SK-N-SH (cell line): Measurements from ENCODE around the gene ABCC2. TPM values are rescaled to one million over a fixed set of nuclear protein-coding genes. Genes with fewer than 3 reads are reported as not detected.

Source experiments
- CTCF ChIA-PET: fragments of 300-600, 350-600 bp; formaldehyde crosslinking; extraction: SDS; loops from one replicate; lab custom pipeline; 2021; lab: Yijun Ruan, JAX
- POLR2A ChIA-PET: fragments of 350-600 bp; sonication (Branson Sonifier 250); formaldehyde crosslinking; extraction: SDS; loops from one replicate; lab custom pipeline; 2020; ENCODE audit warnings: antibody characterized with exemption, inconsistent platforms; lab: Yijun Ruan, JAX
- DNase-seq: peaks from one replicate; pipeline ENCODE4 v3.0.0; 2012
- H2AFZ ChIP-seq: fragments of 200-600 bp; sonication (generic); 2 replicates; pipeline ENCODE4 v1.8.1; 2016; ENCODE audit warnings: antibody characterized with exemption, mild to moderate bottlenecking, low read depth
- H3F3A ChIP-seq: fragments of 200-600 bp; sonication (generic); replicated peaks from 2 replicates; pipeline ENCODE3; 2016; ENCODE audit warnings: antibody characterized with exemption, mild to moderate bottlenecking; ENCODE audit not compliant: insufficient read depth
- H3K27ac ChIP-seq, 2 experiments: fragments of 200-500 bp in 1 of 2; fragments of 200-600 bp in 1 of 2; sonication (Bioruptor generic) in 1 of 2; sonication (generic), shearing (Covaris generic) in 1 of 2; 2 replicates each; pipeline versions ENCODE4 v1.5.1 to v1.6.1; 2014 to 2016; ENCODE audit warnings: low read depth in 2 of 2, inconsistent platforms in 1 of 2, low read length in 1 of 2, mild to moderate bottlenecking in 1 of 2, mixed read lengths in 1 of 2
- H3K27me3 ChIP-seq: fragments of 200-600 bp; sonication (generic), shearing (Covaris generic); 2 replicates; pipeline ENCODE4 v1.6.1; 2016; ENCODE audit warnings: mixed run types; ENCODE audit not compliant: insufficient read depth
- H3K36me3 ChIP-seq, 2 experiments: fragments of 200-500 bp in 1 of 2; fragments of 200-600 bp in 1 of 2; sonication (Bioruptor generic) in 1 of 2; sonication (generic) in 1 of 2; replicated peaks in 1 of 2; 2 replicates each; pipeline versions ENCODE3 to v1.5.1; 2014 to 2016; ENCODE audit warnings: low read length in 1 of 2, mild to moderate bottlenecking in 1 of 2; ENCODE audit not compliant: insufficient read depth in 2 of 2, control insufficient read depth in 1 of 2
- H3K4me1 ChIP-seq, 2 experiments: fragments of 200-500 bp in 1 of 2; fragments of 200-600 bp in 1 of 2; sonication (Bioruptor generic) in 1 of 2; sonication (generic), shearing (Covaris generic) in 1 of 2; 2 replicates each; pipeline versions ENCODE4 v1.5.1 to v1.6.1; 2014 to 2016; ENCODE audit warnings: low read depth in 1 of 2, low read length in 1 of 2, mixed run types in 1 of 2; ENCODE audit not compliant: insufficient read depth in 2 of 2, control insufficient read depth in 1 of 2
- H3K4me2 ChIP-seq: fragments of 200-600 bp; sonication (generic), shearing (Covaris generic); 2 replicates; pipeline ENCODE4 v1.6.1; 2017; ENCODE audit warnings: mixed run types
- H3K4me3 ChIP-seq, 2 experiments: fragments of 200-500 bp in 1 of 2; fragments of 200-600 bp in 1 of 2; sonication (Bioruptor generic) in 1 of 2; sonication (generic), shearing (Covaris generic) in 1 of 2; 2 replicates each; pipeline versions ENCODE4 v1.5.1 to v1.8.1; 2014 to 2016; ENCODE audit warnings: low read depth in 2 of 2, inconsistent platforms in 1 of 2, low read length in 1 of 2, mild to moderate bottlenecking in 1 of 2, mixed read lengths in 1 of 2, moderate library complexity in 1 of 2
- H3K79me2 ChIP-seq: fragments of 200-600 bp; sonication (generic); 2 replicates; pipeline ENCODE4 v1.8.1; 2017; ENCODE audit warnings: mild to moderate bottlenecking; ENCODE audit not compliant: insufficient read depth
- H3K9ac ChIP-seq: fragments of 200-600 bp; sonication (generic); 2 replicates; pipeline ENCODE4 v1.6.1; 2017; ENCODE audit warnings: mixed run types
- H3K9me2 ChIP-seq: fragments of 200-600 bp; sonication (generic); 2 replicates; pipeline ENCODE4 v1.6.1; 2017; ENCODE audit warnings: mixed run types
- H3K9me3 ChIP-seq: fragments of 200-600 bp; sonication (generic); 2 replicates; pipeline ENCODE4 v1.6.1; 2017; ENCODE audit warnings: mixed run types, mild to moderate bottlenecking, moderate library complexity
- H4K20me1 ChIP-seq: fragments of 200-600 bp; sonication (generic); 2 replicates; pipeline ENCODE4 v1.6.1; 2017; ENCODE audit warnings: mild to moderate bottlenecking, mixed run types; ENCODE audit not compliant: insufficient read depth
- CHD2 ChIP-seq: fragments of 150-350 bp; IDR thresholded peaks from 2 replicates; pipeline ENCODE4 v1.6.1; 2018; ENCODE audit warnings: low read length; ENCODE audit not compliant: partially characterized antibody
- CTCF ChIP-seq: fragments of 200-600 bp; sonication (generic); IDR thresholded peaks from 2 replicates; pipeline ENCODE4 v1.6.1; 2017; ENCODE audit warnings: antibody characterized with exemption, mild to moderate bottlenecking, moderate library complexity
- ELF1 ChIP-seq: IDR thresholded peaks from 2 replicates; pipeline ENCODE4 v1.4.0; 2012
- FOXJ3 ChIP-seq: sonication (generic); formaldehyde crosslinking; IDR thresholded peaks from 2 replicates; pipeline ENCODE4 v1.5.1; 2020; ENCODE audit warnings: mild to moderate bottlenecking, missing genetic modification reagents
- FOXM1 ChIP-seq: IDR thresholded peaks from 2 replicates; pipeline ENCODE4 v1.4.0; 2012; ENCODE audit warnings: low read depth, mild to moderate bottlenecking
- GATA2 ChIP-seq: sonication (generic); formaldehyde crosslinking; IDR thresholded peaks from 2 replicates; pipeline ENCODE4 v1.5.0; 2020; ENCODE audit warnings: mild to moderate bottlenecking, missing genetic modification reagents
- NRF1 ChIP-seq: IDR thresholded peaks from 2 replicates; pipeline ENCODE4 v1.6.1; 2012; ENCODE audit warnings: low read depth, mild to moderate bottlenecking, low read length
- PBX3 ChIP-seq: IDR thresholded peaks from 2 replicates; pipeline ENCODE4; 2012
- POLR2AphosphoS5 ChIP-seq: IDR thresholded peaks from 2 replicates; pipeline ENCODE4 v1.6.1; 2012; ENCODE audit warnings: low read depth, low read length
- RAD21 ChIP-seq: IDR thresholded peaks from 2 replicates; pipeline ENCODE4 v1.6.1; 2012; ENCODE audit warnings: mild to moderate bottlenecking, low read length
- RFX5 ChIP-seq: IDR thresholded peaks from 2 replicates; pipeline ENCODE4 v1.6.1; 2012; ENCODE audit warnings: mild to moderate bottlenecking, improper control_type of control experiment, low read length
- SMC3 ChIP-seq: IDR thresholded peaks from 2 replicates; pipeline ENCODE4 v1.6.1; 2012; ENCODE audit warnings: low read depth, low read length, improper control_type of control experiment
- TCF12 ChIP-seq: IDR thresholded peaks from 2 replicates; pipeline ENCODE4 v1.4.0; 2012
- TEAD4 ChIP-seq: IDR thresholded peaks from 2 replicates; pipeline ENCODE4 v1.4.0; 2012; ENCODE audit warnings: mild to moderate bottlenecking, borderline replicate concordance; ENCODE audit not compliant: insufficient read depth
- USF1 ChIP-seq: IDR thresholded peaks from 2 replicates; pipeline ENCODE4 v1.4.0; 2012; ENCODE audit warnings: low read depth, borderline replicate concordance
- USF2 ChIP-seq: fragments of 150-350 bp; IDR thresholded peaks from 2 replicates; pipeline ENCODE4 v1.6.1; 2017; ENCODE audit warnings: antibody characterized with exemption, low read length, low read depth, borderline replicate concordance
- YY1 ChIP-seq: IDR thresholded peaks from 2 replicates; pipeline ENCODE4 v1.4.0; 2012; ENCODE audit warnings: low read depth, mild to moderate bottlenecking
- ZBTB33 ChIP-seq: IDR thresholded peaks from 2 replicates; pipeline ENCODE4 v1.4.0; 2012; ENCODE audit warnings: low read depth, borderline replicate concordance
- WGBS: methylation state at CpG from one replicate; pipeline ENCODE4 v1.1.6; 2017; ENCODE audit warnings: low lambda C conversion rate; 5-methylcytosine and 5-hydroxymethylcytosine counted together
- polyA plus RNA-seq, 3 experiments: library from polyadenylated mRNA; depleted of rRNA; stranded (reverse); fragments of >200 nt; gene quantifications; 2 replicates each; pipeline ENCODE4 v1.2.3, GENCODE V29; 2012

ABCC2 gene
- polyA plus RNA-seq, 1 of the 3 experiments (the other 2 are of a cell fraction) = 0.48 TPM

GRCh38 chr10:99791831-99792230, 9.4 kb downstream of the ABCC2 start:
- no peaks in the 10 kb centered on the region for H3F3A ChIP-seq
- H3K36me3 ChIP-seq = no peaks in the 10 kb centered on the region
- TF ChIP-seq SMC3 (no peak), ZBTB33 (no peak), CTCF (no peak), ELF1 (no peak), PBX3 (no peak), RFX5 (no peak), RAD21 (no peak), FOXJ3 (CRISPR knock-in tag) (no peak), CHD2 (no peak)
- TF ChIP-seq, all 33 proteins: peak for 0
- 85% methylated on average over 3 of the region's 3 CpGs for WGBS
- CTCF ChIA-PET = interaction anchor here (1.0 kb wide), 1 partner anchor 54 kb away, joined by 3 read pairs; no protein-coding TSS in a partner anchor
- H3K9ac ChIP-seq = no peak overlapping the region
- no peak overlapping the region for H2AFZ ChIP-seq
- 0 out of 4 replicates have a peak, but pooled peaks cover 0 to 4% of the 10 kb centered on the region in 2 experiments for H3K4me1 ChIP-seq
- no peaks in the 10 kb centered on the region for H3K79me2 ChIP-seq
- H4K20me1 ChIP-seq = no peaks in the 10 kb centered on the region
- no peaks in the 10 kb centered on the region for H3K27me3 ChIP-seq
- no peaks in the 10 kb centered on the region for H3K9me3 ChIP-seq
- POLR2A ChIA-PET = no interaction called here
- no peak overlapping the region for H3K27ac ChIP-seq
- DNase-seq = no peak
- no peak overlapping the region for H3K4me2 ChIP-seq
- H3K9me2 ChIP-seq = no peaks in the 10 kb centered on the region
- H3K4me3 ChIP-seq = no peak overlapping the region

- no peaks in the 10 kb centered on the region for H4K20me1 ChIP-seq
- no peaks in the 10 kb centered on the region for H3K9me3 ChIP-seq
- no peaks in the 10 kb centered on the region for H3K27me3 ChIP-seq
- no peak overlapping the region for H3K27ac ChIP-seq
- DNase-seq = no peak
- no peak overlapping the region for H3K9ac ChIP-seq
- no peak overlapping the region for H3K4me3 ChIP-seq
- no peaks in the 10 kb centered on the region for H3K36me3 ChIP-seq
- ChIA-PET POLR2A (no interaction called here), CTCF (no interaction called here)
- 0 out of 4 replicates have a peak, but pooled peaks cover 0 to 4% of the 10 kb centered on the region in 2 experiments for H3K4me1 ChIP-seq
- H3K79me2 ChIP-seq = no peaks in the 10 kb centered on the region
- H2AFZ ChIP-seq = no peak overlapping the region
- 91% methylated on average over 4 of the region's 4 CpGs for WGBS
- no peak overlapping the region for H3K4me2 ChIP-seq
- H3K9me2 ChIP-seq = no peaks in the 10 kb centered on the region
- H3F3A ChIP-seq = no peaks in the 10 kb centered on the region
- TF ChIP-seq TEAD4 (no peak), NRF1 (no peak), GATA2 (CRISPR knock-in tag) (no peak), SMC3 (no peak), CTCF (no peak), TCF12 (no peak), USF2 (no peak), RFX5 (no peak), PBX3 (no peak), POLR2AphosphoS5 (no peak), YY1 (no peak), USF1 (no peak), FOXM1 (no peak)
Observed at GRCh38 chr10:99793819-99794218, 11.4 kb downstream of the ABCC2 start.
